Measurements from ENCODE around the gene DMTF1.

DMTF1 gene

GRCh38 chr7:87140271-87140748 lies 11.9 kb upstream of the DMTF1 start:
- ChIA-PET CTCF (interaction anchor here (0.7 kb wide), 1 partner anchor 20 kb away, joined by 3 read pairs; no protein-coding TSS in a partner anchor), POLR2A (no interaction called here)
- no peak overlapping the region for H3K4me3 ChIP-seq (ENCODE audit: low read depth, low read length)
- no peak for TF ChIP-seq OVOL3 (tag by site-specific recombination; IDR thresholded peaks at IDR 0.05)
- no peak for TF ChIP-seq ZNF23 (tag by site-specific recombination; IDR thresholded peaks at IDR 0.05; ENCODE audit: borderline replicate concordance)
- no peak for TF ChIP-seq ZNF157 (tag by site-specific recombination; IDR thresholded peaks at IDR 0.05)
- no peak for TF ChIP-seq ZNF670 (tag by site-specific recombination; IDR thresholded peaks at IDR 0.05; ENCODE audit: low read depth)
- no peak for TF ChIP-seq ZNF561 (tag by site-specific recombination; IDR thresholded peaks at IDR 0.05; ENCODE audit: borderline replicate concordance)
- no peak for TF ChIP-seq ZNF10 (tag by site-specific recombination; IDR thresholded peaks at IDR 0.05)
- no peak for TF ChIP-seq ZNF48 (tag by site-specific recombination; IDR thresholded peaks at IDR 0.05)
- no peak for TF ChIP-seq KLF17 (tag by site-specific recombination; IDR thresholded peaks at IDR 0.05)
- TF ChIP-seq, protein P1, sequence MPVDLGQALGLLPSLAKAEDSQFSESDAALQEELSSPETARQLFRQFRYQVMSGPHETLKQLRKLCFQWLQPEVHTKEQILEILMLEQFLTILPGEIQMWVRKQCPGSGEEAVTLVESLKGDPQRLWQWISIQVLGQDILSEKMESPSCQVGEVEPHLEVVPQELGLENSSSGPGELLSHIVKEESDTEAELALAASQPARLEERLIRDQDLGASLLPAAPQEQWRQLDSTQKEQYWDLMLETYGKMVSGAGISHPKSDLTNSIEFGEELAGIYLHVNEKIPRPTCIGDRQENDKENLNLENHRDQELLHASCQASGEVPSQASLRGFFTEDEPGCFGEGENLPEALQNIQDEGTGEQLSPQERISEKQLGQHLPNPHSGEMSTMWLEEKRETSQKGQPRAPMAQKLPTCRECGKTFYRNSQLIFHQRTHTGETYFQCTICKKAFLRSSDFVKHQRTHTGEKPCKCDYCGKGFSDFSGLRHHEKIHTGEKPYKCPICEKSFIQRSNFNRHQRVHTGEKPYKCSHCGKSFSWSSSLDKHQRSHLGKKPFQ (tag by site-specific recombination; IDR thresholded peaks at IDR 0.05), result no peak
- TF ChIP-seq ZNF626 (tag by site-specific recombination; IDR thresholded peaks at IDR 0.05), result no peak
- no peak for TF ChIP-seq ZNF596 (tag by site-specific recombination; IDR thresholded peaks at IDR 0.05)
- no peak for TF ChIP-seq PRDM6 (tag by site-specific recombination; IDR thresholded peaks at IDR 0.05)
- TF ChIP-seq SCRT1 (tag by site-specific recombination; IDR thresholded peaks at IDR 0.05; ENCODE audit: borderline replicate concordance), result no peak
- TF ChIP-seq, protein P2, sequence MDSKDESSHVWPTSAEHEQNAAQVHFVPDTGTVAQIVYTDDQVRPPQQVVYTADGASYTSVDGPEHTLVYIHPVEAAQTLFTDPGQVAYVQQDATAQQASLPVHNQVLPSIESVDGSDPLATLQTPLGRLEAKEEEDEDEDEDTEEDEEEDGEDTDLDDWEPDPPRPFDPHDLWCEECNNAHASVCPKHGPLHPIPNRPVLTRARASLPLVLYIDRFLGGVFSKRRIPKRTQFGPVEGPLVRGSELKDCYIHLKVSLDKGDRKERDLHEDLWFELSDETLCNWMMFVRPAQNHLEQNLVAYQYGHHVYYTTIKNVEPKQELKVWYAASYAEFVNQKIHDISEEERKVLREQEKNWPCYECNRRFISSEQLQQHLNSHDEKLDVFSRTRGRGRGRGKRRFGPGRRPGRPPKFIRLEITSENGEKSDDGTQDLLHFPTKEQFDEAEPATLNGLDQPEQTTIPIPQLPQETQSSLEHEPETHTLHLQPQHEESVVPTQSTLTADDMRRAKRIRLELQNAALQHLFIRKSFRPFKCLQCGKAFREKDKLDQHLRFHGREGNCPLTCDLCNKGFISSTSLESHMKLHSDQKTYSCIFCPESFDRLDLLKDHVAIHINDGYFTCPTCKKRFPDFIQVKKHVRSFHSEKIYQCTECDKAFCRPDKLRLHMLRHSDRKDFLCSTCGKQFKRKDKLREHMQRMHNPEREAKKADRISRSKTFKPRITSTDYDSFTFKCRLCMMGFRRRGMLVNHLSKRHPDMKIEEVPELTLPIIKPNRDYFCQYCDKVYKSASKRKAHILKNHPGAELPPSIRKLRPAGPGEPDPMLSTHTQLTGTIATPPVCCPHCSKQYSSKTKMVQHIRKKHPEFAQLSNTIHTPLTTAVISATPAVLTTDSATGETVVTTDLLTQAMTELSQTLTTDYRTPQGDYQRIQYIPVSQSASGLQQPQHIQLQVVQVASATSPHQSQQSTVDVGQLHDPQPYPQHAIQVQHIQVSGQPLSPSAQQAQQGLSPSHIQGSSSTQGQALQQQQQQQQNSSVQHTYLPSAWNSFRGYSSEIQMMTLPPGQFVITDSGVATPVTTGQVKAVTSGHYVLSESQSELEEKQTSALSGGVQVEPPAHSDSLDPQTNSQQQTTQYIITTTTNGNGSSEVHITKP (tag by site-specific recombination; IDR thresholded peaks at IDR 0.05), result no peak
- no peak overlapping the region for H3K27ac ChIP-seq (ENCODE audit: extremely low read depth, low read depth, low read length)
- H3K36me3 ChIP-seq (ENCODE audit: control insufficient read depth in 2 of 2, insufficient read depth in 1 of 2, low read length in 2 of 2), result no peaks in the 10 kb centered on the region
- no peaks in the 10 kb centered on the region for H3K9me3 ChIP-seq (ENCODE audit: control insufficient read depth, insufficient read depth, low read depth, low read length)
- no peaks in the 10 kb centered on the region for H3K4me1 ChIP-seq (ENCODE audit: control insufficient read depth, insufficient read depth, low read length)

GRCh38 chr7:87144173-87144657 lies 8.0 kb upstream of the DMTF1 start:
- POLR2A ChIA-PET, result no interaction called here
- CTCF ChIA-PET, result interaction anchor here (0.7 to 1.0 kb wide), 2 partner anchors 218 to 220 kb away, joined by 3 to 5 read pairs; no protein-coding TSS in a partner anchor
- H3K27ac ChIP-seq (ENCODE audit: extremely low read depth, low read depth, low read length), result no peak overlapping the region
- TF ChIP-seq ZNF114 (tag by site-specific recombination; IDR thresholded peaks at IDR 0.05) (no peak), EGR2 (tag by site-specific recombination; IDR thresholded peaks at IDR 0.05; ENCODE audit: low read depth) (no peak), MYNN (tag by site-specific recombination; IDR thresholded peaks at IDR 0.05; ENCODE audit: borderline replicate concordance) (no peak), OSR2 (tag by site-specific recombination; IDR thresholded peaks at IDR 0.05) (no peak), BCL11B (tag by site-specific recombination; IDR thresholded peaks at IDR 0.05; ENCODE audit: low read depth) (no peak), ZNF10 (tag by site-specific recombination; IDR thresholded peaks at IDR 0.05) (no peak), ZNF529 (tag by site-specific recombination; IDR thresholded peaks at IDR 0.05; ENCODE audit: insufficient replicate concordance) (no peak), ZNF48 (tag by site-specific recombination; IDR thresholded peaks at IDR 0.05) (no peak), GLI4 (tag by site-specific recombination; IDR thresholded peaks at IDR 0.05) (no peak), ZNF555 (tag by site-specific recombination; conservative IDR thresholded peaks at IDR 0.05) (no peak), ZEB2 (tag by site-specific recombination; IDR thresholded peaks at IDR 0.05) (no peak)
- TF ChIP-seq, protein P3, sequence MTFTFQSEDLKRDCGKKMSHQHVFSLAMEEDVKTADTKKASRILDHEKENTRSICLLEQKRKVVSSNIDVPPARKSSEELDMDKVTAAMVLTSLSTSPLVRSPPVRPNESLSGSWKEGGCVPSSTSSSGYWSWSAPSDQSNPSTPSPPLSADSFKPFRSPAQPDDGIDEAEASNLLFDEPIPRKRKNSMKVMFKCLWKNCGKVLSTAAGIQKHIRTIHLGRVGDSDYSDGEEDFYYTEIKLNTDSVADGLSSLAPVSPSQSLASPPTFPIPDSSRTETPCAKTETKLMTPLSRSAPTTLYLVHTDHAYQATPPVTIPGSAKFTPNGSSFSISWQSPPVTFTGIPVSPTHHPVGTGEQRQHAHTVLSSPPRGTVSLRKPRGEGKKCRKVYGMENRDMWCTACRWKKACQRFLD (tag by site-specific recombination; IDR thresholded peaks at IDR 0.05), result no peak
- TF ChIP-seq, protein P4, sequence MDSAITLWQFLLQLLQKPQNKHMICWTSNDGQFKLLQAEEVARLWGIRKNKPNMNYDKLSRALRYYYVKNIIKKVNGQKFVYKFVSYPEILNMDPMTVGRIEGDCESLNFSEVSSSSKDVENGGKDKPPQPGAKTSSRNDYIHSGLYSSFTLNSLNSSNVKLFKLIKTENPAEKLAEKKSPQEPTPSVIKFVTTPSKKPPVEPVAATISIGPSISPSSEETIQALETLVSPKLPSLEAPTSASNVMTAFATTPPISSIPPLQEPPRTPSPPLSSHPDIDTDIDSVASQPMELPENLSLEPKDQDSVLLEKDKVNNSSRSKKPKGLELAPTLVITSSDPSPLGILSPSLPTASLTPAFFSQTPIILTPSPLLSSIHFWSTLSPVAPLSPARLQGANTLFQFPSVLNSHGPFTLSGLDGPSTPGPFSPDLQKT (IDR thresholded peaks at IDR 0.05; ENCODE audit: borderline replicate concordance, low read depth, low read length), result no peak

More at GRCh38 chr7:87144173-87144657, 8.0 kb upstream of the DMTF1 start:
- H3K4me1 ChIP-seq (ENCODE audit: control insufficient read depth, insufficient read depth, low read length), result no peaks in the 10 kb centered on the region
- H3K36me3 ChIP-seq (ENCODE audit: control insufficient read depth in 2 of 2, insufficient read depth in 1 of 2, low read length in 2 of 2), result no peaks in the 10 kb centered on the region
- no peak overlapping the region for H3K4me3 ChIP-seq (ENCODE audit: low read depth, low read length)
- no peaks in the 10 kb centered on the region for H3K9me3 ChIP-seq (ENCODE audit: control insufficient read depth, insufficient read depth, low read depth, low read length)

Data from HEK293 (cell line).